Measurements from ENCODE around the gene KIAA1328.
"Not testable (repeated sequence)": the region's sequence is repeated elsewhere in the genome, so short reads cannot be mapped to it uniquely, and the experiment has no call there.

The KIAA1328 gene

GRCh38 chr18:36888778-36889177 is 59.9 kb downstream of the KIAA1328 start:
- no peak for DNase-seq

GRCh38 chr18:36889321-36889720 is 60.4 kb downstream of the KIAA1328 start:
- no peak for DNase-seq

GRCh38 chr18:36889742-36890141 is 60.8 kb downstream of the KIAA1328 start:
- DNase-seq, result no peak

- DNase-seq, result no peak
Observed at GRCh38 chr18:36890598-36890997, 61.7 kb downstream of the KIAA1328 start.

GRCh38 chr18:36893227-36893626 is 64.3 kb downstream of the KIAA1328 start:
- DNase-seq, result no peak

GRCh38 chr18:36895606-36896005 is 66.7 kb downstream of the KIAA1328 start:
- no peak for DNase-seq

- DNase-seq, result no peak
Observed at GRCh38 chr18:36897253-36897652, 68.3 kb downstream of the KIAA1328 start.

- DNase-seq, result no peak
Observed at GRCh38 chr18:36899289-36899688, 70.4 kb downstream of the KIAA1328 start.

GRCh38 chr18:36900466-36900865 is 71.5 kb downstream of the KIAA1328 start:
- DNase-seq, result no peak

GRCh38 chr18:36901277-36901701 is 72.4 kb downstream of the KIAA1328 start:
- DNase-seq, result no peak

GRCh38 chr18:36903215-36903928 is 74.4 kb downstream of the KIAA1328 start:
- DNase-seq, result no peak

- no peak for DNase-seq
Observed at GRCh38 chr18:36905571-36905970, 76.6 kb downstream of the KIAA1328 start.

- DNase-seq, result not testable (repeated sequence)
Observed at GRCh38 chr18:36909282-36909681, 80.4 kb downstream of the KIAA1328 start.

- no peak for DNase-seq
Observed at GRCh38 chr18:36912887-36913286, 84.0 kb downstream of the KIAA1328 start.

- no peak for DNase-seq
Observed at GRCh38 chr18:36917907-36918306, 89.0 kb downstream of the KIAA1328 start.

GRCh38 chr18:36929601-36930000 is 100.7 kb downstream of the KIAA1328 start:
- DNase-seq, result no peak

GRCh38 chr18:36931106-36931505 is 102.2 kb downstream of the KIAA1328 start:
- DNase-seq, result no peak

GRCh38 chr18:36933552-36933951 is 104.6 kb downstream of the KIAA1328 start:
- no peak for DNase-seq

GRCh38 chr18:36934884-36935283 is 106.0 kb downstream of the KIAA1328 start:
- DNase-seq, result no peak

GRCh38 chr18:36942264-36942663 is 113.3 kb downstream of the KIAA1328 start:
- no peak for DNase-seq

- no peak for DNase-seq
Observed at GRCh38 chr18:36947820-36948348, 119.0 kb downstream of the KIAA1328 start.

- DNase-seq, result no peak
Observed at GRCh38 chr18:36950282-36950681, 121.4 kb downstream of the KIAA1328 start.

- DNase-seq, result no peak
Observed at GRCh38 chr18:36950960-36951359, 122.0 kb downstream of the KIAA1328 start.

- no peak for DNase-seq
Observed at GRCh38 chr18:36953047-36953446, 124.1 kb downstream of the KIAA1328 start.

GRCh38 chr18:36960038-36960437 is 131.1 kb downstream of the KIAA1328 start:
- DNase-seq, result no peak
